ENCODE measurements around the gene DEAF1.

GRCh38 chr11:655036-655726 is 39.8 kb downstream of the DEAF1 start:
- TF ChIP-seq POLR2AphosphoS5 (IDR thresholded peaks at IDR 0.05; ENCODE audit: low read depth) = no peak
- no peak for TF ChIP-seq CTCF (IDR thresholded peaks at IDR 0.05; ENCODE audit: insufficient read depth, low read length)
